BJ (cell line): Measurements from ENCODE around the gene LIX1. TPM values are rescaled to one million over a fixed set of nuclear protein-coding genes. Genes with fewer than 3 reads are reported as not detected.

Experiments used
- CTCF ChIA-PET: fragments of 350-600 bp; formaldehyde crosslinking; extraction: SDS; loops from one replicate; lab custom pipeline; 2021; ENCODE audit warnings: antibody characterized with exemption, inconsistent platforms; lab: Yijun Ruan, JAX
- POLR2A ChIA-PET: fragments of 300-600 bp; sonication (Branson Sonifier 250); formaldehyde crosslinking; extraction: SDS; loops from one replicate; lab custom pipeline; 2021; ENCODE audit warnings: antibody characterized with exemption; lab: Charles Lee
- DNase-seq: peaks from one replicate; pipeline ENCODE4 v3.0.0-alpha.2; 2011; ENCODE audit warnings: low read depth
- H3K27me3 ChIP-seq: 2 replicates; pipeline ENCODE4 v1.6.0; 2011; ENCODE audit warnings: low read length; ENCODE audit not compliant: control insufficient read depth, insufficient read depth
- H3K36me3 ChIP-seq: 2 replicates; pipeline ENCODE4 v1.5.1; 2011; ENCODE audit warnings: low read length; ENCODE audit not compliant: control insufficient read depth, insufficient read depth
- H3K4me3 ChIP-seq: 2 replicates; pipeline ENCODE4 v1.5.1; 2011; ENCODE audit warnings: low read depth, mild to moderate bottlenecking, control low read depth, low read length
- CTCF ChIP-seq: IDR thresholded peaks from 2 replicates; pipeline ENCODE4 v1.5.1; 2011; ENCODE audit warnings: low read depth, mild to moderate bottlenecking, control low read depth, inconsistent platforms, low read length, moderate library complexity; ENCODE audit not compliant: insufficient read depth
- polyA plus RNA-seq: library from polyadenylated mRNA; depleted of rRNA; stranded (reverse); fragments of >200 nt; gene quantifications from 2 replicates; pipeline ENCODE4 v1.2.3, GENCODE V29; 2011

Gene LIX1
- polyA plus RNA-seq, 1 experiment, result not detected

DNA sequence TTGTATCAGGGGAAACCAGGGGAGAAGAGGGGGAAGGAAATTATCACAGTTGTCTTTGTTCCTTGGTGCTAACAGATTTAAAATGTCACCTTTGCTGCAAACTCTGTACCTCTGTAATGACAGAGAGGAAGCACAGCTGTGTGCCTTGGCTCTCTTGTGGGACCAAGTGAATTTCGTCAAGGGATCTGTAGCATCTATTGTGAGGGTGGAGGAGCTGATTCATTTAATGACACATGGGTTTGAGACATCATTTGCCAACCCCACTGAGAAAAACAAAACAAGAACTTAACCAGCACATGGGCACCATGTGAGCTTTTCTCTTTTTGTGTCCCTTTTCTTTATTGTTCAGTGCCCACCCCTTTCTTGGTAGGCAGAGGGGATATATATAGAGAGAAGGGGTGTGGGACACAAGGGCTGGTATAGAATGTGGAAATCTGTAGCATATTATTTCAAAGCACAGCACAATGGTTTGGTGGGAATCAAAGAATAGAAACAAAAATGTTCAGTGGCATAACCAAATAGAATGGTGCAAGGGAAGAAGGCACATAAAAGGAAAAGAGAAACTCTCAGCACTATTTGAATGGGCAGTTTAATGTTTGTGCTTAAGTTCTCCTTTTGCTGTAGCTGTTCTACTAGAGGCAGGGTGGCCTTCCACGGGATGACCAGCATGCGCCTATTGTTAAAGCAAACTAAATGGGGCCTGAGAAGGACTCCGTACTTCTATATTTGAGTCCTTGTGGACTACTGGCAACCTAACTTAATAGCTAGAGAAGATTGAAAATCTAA lies 63.3 kb downstream of the LIX1 start:
- ChIA-PET CTCF (no interaction called here), POLR2A (no interaction called here)
- Histone ChIP-seq H3K4me3 (no peak overlapping the region), H3K36me3 (no peaks in the 10 kb centered on the region), H3K27me3 (no peaks in the 10 kb centered on the region)
- TF ChIP-seq CTCF, result no peak
- DNase-seq, result no peak

GRCh38 chr5:97077246-97077645 lies 65.2 kb downstream of the LIX1 start:
- no peaks in the 10 kb centered on the region for H3K27me3 ChIP-seq
- POLR2A ChIA-PET, result no interaction called here
- CTCF ChIA-PET, result no interaction called here
- no peak overlapping the region for H3K4me3 ChIP-seq
- H3K36me3 ChIP-seq, result no peaks in the 10 kb centered on the region
- no peak for TF ChIP-seq CTCF
- DNase-seq, result no peak

DNA sequence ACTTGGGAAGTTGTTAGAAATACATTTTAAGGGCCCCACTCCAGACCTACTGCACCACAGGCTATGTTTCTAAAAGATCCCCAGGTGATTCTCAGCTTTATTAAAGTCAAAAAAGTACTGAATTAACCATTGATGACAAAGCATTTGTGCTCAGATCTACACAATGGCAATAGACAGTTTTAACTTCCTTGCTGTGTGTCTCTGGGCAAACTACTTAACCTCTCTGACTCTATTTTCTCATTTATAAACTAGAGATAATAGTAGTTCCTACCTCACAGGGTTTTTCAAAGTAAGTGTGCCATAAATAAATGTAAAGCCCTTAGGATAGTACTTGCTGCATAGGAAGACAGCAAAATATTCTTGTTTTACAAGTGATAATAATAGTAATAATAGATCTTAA lies 66.3 kb downstream of the LIX1 start:
- DNase-seq, result no peak
- ChIA-PET CTCF (no interaction called here), POLR2A (no interaction called here)
- Histone ChIP-seq H3K4me3 (no peak overlapping the region), H3K27me3 (no peaks in the 10 kb centered on the region), H3K36me3 (no peaks in the 10 kb centered on the region)
- no peak for TF ChIP-seq CTCF

DNA sequence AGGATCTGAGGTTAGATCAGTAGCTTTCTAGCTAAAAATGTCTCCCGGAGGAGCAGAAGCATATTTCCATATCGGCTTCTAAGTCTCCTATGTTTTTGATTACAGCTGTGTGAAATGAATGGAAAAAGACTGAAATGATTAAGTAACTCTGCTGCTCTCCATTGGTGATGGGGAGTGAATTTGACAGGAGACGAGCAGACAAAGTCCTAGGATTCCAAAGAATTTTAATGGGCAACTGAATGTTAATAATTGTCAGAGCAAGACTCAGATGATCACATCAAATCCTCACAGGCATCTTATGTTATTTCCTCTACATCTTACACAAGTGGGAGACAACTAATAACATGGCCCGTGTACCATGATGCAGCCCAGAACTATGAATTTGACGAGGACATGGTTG lies 66.8 kb downstream of the LIX1 start:
- H3K4me3 ChIP-seq, result no peak overlapping the region
- POLR2A ChIA-PET, result no interaction called here
- H3K36me3 ChIP-seq, result no peaks in the 10 kb centered on the region
- DNase-seq, result no peak
- CTCF ChIA-PET, result no interaction called here
- no peaks in the 10 kb centered on the region for H3K27me3 ChIP-seq
- TF ChIP-seq CTCF, result no peak

- TF ChIP-seq CTCF, result no peak
- H3K36me3 ChIP-seq, result no peaks in the 10 kb centered on the region
- H3K27me3 ChIP-seq, result no peaks in the 10 kb centered on the region
- H3K4me3 ChIP-seq, result no peak overlapping the region
- no peak for DNase-seq
- ChIA-PET POLR2A (no interaction called here), CTCF (no interaction called here)
Measured at GRCh38 chr5:97074859-97075489, 67.4 kb downstream of the LIX1 start.
